Spleen (tissue), 11 donors: Measurements from ENCODE around the gene ACVR2B. TPM values are rescaled to one million over a fixed set of nuclear protein-coding genes. Genes with fewer than 3 reads are reported as not detected.
A peak's percentile ranks its signal among the peaks of the same experiment; 100 is the strongest.

ENCODE experiments used
- DNase-seq: peaks from one replicate; pipeline ENCODE4 v3.0.0-alpha.2; 2020
- H3K27ac ChIP-seq, 8 donors: fragments of 200-600 bp; sonication (generic) in 7 of 8; 1 replicate in 4 of 8; 2 replicates in 4 of 8; pipeline versions ENCODE4 v1.5.0 to v1.8.0; 2016 to 2021; ENCODE audit warnings: inconsistent platforms in 4 of 8, mild to moderate bottlenecking in 4 of 8, moderate library complexity in 1 of 8
- H3K27me3 ChIP-seq, 7 donors: fragments of 200-600 bp; sonication (generic) in 6 of 7; replicated peaks in 1 of 7; 1 replicate in 4 of 7; 2 replicates in 3 of 7; pipeline versions ENCODE4 v1.5.0 to v1.8.0; 2016 to 2021; ENCODE audit warnings: inconsistent platforms in 3 of 7, mild to moderate bottlenecking in 1 of 7
- H3K36me3 ChIP-seq, 6 donors: fragments of 200-600 bp; sonication (generic) in 5 of 6; 1 replicate in 4 of 6; 2 replicates in 2 of 6; pipeline versions ENCODE4 v1.5.0 to v1.8.0; 2016 to 2021; ENCODE audit warnings: inconsistent platforms in 2 of 6
- H3K4me1 ChIP-seq, 6 donors: fragments of 200-600 bp; sonication (generic) in 5 of 6; 1 replicate in 3 of 6; 2 replicates in 3 of 6; pipeline versions ENCODE4 v1.5.0 to v1.8.0; 2016 to 2021; ENCODE audit warnings: inconsistent platforms in 3 of 6
- H3K4me3 ChIP-seq, 8 donors: fragments of 200-600 bp; sonication (generic) in 7 of 8; 1 replicate in 4 of 8; 2 replicates in 4 of 8; pipeline versions ENCODE4 v1.5.0 to v1.8.0; 2016 to 2021; ENCODE audit warnings: inconsistent platforms in 4 of 8, mild to moderate bottlenecking in 4 of 8, moderate library complexity in 2 of 8
- H3K9me3 ChIP-seq, 8 donors: fragments of 200-600 bp; sonication (generic) in 7 of 8; 1 replicate in 4 of 8; 2 replicates in 4 of 8; pipeline versions ENCODE4 v1.5.0 to v1.8.0; 2016 to 2021; ENCODE audit warnings: inconsistent platforms in 4 of 8
- CTCF ChIP-seq, 11 experiments: fragments of 200-600 bp in 7 of 11; fragments of 450-650 bp in 4 of 11; sonication (generic) in 4 of 11; IDR thresholded peaks in 8 of 11; conservative IDR thresholded peaks in 3 of 11; 1 replicate in 7 of 11; 2 replicates in 4 of 11; pipeline versions ENCODE4 v1.4.0 to v1.8.0; 2016 to 2021; ENCODE audit warnings: antibody characterized with exemption in 11 of 11, inconsistent platforms in 4 of 11, mild to moderate bottlenecking in 1 of 11
- POLR2A ChIP-seq, 3 donors: fragments of 450-650 bp; IDR thresholded peaks; one replicate each; pipeline ENCODE4 v1.5.1; 2017; ENCODE audit warnings: antibody characterized with exemption in 3 of 3, mild to moderate bottlenecking in 1 of 3
- POLR2AphosphoS5 ChIP-seq, 3 donors: sonication (generic); formaldehyde crosslinking; IDR thresholded peaks; one replicate each; pipeline ENCODE4 v1.5.1; 2017; ENCODE audit warnings: antibody characterized with exemption in 3 of 3
- WGBS, 5 donors: extraction: QIAGEN DNeasy Blood & Tissue Kit in 3 of 5; methylation state at CpG; one replicate each; pipeline versions ENCODE4 v1.1.5 to v1.1.7; 2013 to 2018; 5-methylcytosine and 5-hydroxymethylcytosine counted together
- intact Hi-C: fragments of 100-400 bp; cut with DNase I; formaldehyde crosslinking; loops from one replicate; pipeline ENCODE4 v1.15.0; 2023; ENCODE audit warnings: low total_unique reads
- polyA plus RNA-seq, 3 donors: library from polyadenylated mRNA; stranded (reverse); fragments of 200-250 nt; gene quantifications; one replicate each; pipeline ENCODE4 v1.2.1, GENCODE V29; 2013
- total RNA-seq, 7 donors: library from RNA; depleted of rRNA in 3 of 7; stranded (reverse); fragments of >200 nt in 3 of 7; fragmentation: NEBNext Ultra II Directional in 4 of 7; extraction: Animal tissue kit (Norgen Biotek cat#: 25700) in 4 of 7; gene quantifications; one replicate each; pipeline versions ENCODE4 v1.1.0 to v1.2.1, GENCODE V29; 2016 to 2021
- donor health status: healthy with polysubstance abuse.
- donor health status: DM: no; HTN: no; CAD: no; lungs with moderate emphysema.
- donor health status: DM: no; HTN: no; CAD: no.
- donor health status: Bipolar disorder and iron deficiency.
- donor health status: healthy.
- donor health status: DM: no; HTN: no; CAD: no.
- donor health status: DM: yes; HTN: yes; CAD: no.

ACVR2B gene
- total and polyA plus RNA-seq, 10 donors, result 0.28 to 8.4 (median 4.8) TPM

GRCh38 chr3:38478901-38479300, 25.2 kb downstream of the ACVR2B start:
- TF ChIP-seq CTCF (IDR thresholded peaks at IDR 0.05 in 8 of 11, conservative IDR thresholded peaks at IDR 0.05 in 3 of 11), result no peak
- no peak for TF ChIP-seq POLR2AphosphoS5 (IDR thresholded peaks at IDR 0.05)
- no peak for TF ChIP-seq POLR2A (IDR thresholded peaks at IDR 0.05)
- intact Hi-C loops, result loop anchor here (2.0 kb wide), 1 partner anchor 132 kb away; the partner anchor contains the start of gene XYLB
- H3K27me3 ChIP-seq, result no peaks in the 10 kb centered on the region
- no peak overlapping the region for H3K27ac ChIP-seq
- 88 to 96% (median 92%) methylated on average over 2 to 9 of the region's 9 CpGs for WGBS, 5 donors
- no peaks in the 10 kb centered on the region for H3K4me1 ChIP-seq
- no peak overlapping the region for H3K4me3 ChIP-seq
- H3K9me3 ChIP-seq, result no peaks in the 10 kb centered on the region
- no peak for DNase-seq
- H3K36me3 ChIP-seq, result peaks cover 0 to 56% (median 33%) of the 10 kb centered on the region in 6 donors

GRCh38 chr3:38479431-38480092, 25.9 kb downstream of the ACVR2B start:
- H3K36me3 ChIP-seq, result peaks cover 0 to 60% (median 33%) of the 10 kb centered on the region in 6 donors
- 64 to 80% (median 76%) methylated on average over 6 to 10 of the region's 10 CpGs for WGBS, 5 donors
- DNase-seq, result no peak
- intact Hi-C loops, result loop anchor here (2.0 to 5.0 kb wide), 2 partner anchors 133 to 362 kb away; partner anchors contain the start of gene XYLB
- no peaks in the 10 kb centered on the region for H3K27me3 ChIP-seq
- no peak overlapping the region for H3K4me3 ChIP-seq
- no peak overlapping the region for H3K27ac ChIP-seq
- TF ChIP-seq POLR2AphosphoS5 (IDR thresholded peaks at IDR 0.05) (no peak), CTCF (IDR thresholded peaks at IDR 0.05 in 8 of 11, conservative IDR thresholded peaks at IDR 0.05 in 3 of 11) (peak; percentile 58 to 83 (median 74))
- no peaks in the 10 kb centered on the region for H3K4me1 ChIP-seq
- no peaks in the 10 kb centered on the region for H3K9me3 ChIP-seq

- H3K4me1 ChIP-seq, result no peaks in the 10 kb centered on the region
- H3K27me3 ChIP-seq, result no peaks in the 10 kb centered on the region
- no peak overlapping the region for H3K27ac ChIP-seq
- DNase-seq, result no peak
- peaks cover 0 to 60% (median 33%) of the 10 kb centered on the region in 6 donors for H3K36me3 ChIP-seq
- H3K4me3 ChIP-seq, result no peak overlapping the region
- intact Hi-C loops, result loop anchor here (5.0 kb wide), 1 partner anchor 363 kb away; no protein-coding TSS in a partner anchor
- H3K9me3 ChIP-seq, result no peaks in the 10 kb centered on the region
- WGBS, 5 donors, result 63 to 79% (median 74%) methylated on average over 3 of the region's 3 CpGs
- TF ChIP-seq POLR2AphosphoS5 (IDR thresholded peaks at IDR 0.05) (no peak), CTCF (IDR thresholded peaks at IDR 0.05 in 8 of 11, conservative IDR thresholded peaks at IDR 0.05 in 3 of 11) (peak in 2 of 11 experiments; percentile 21 to 52), POLR2A (IDR thresholded peaks at IDR 0.05) (no peak)
These were observed 26.4 kb downstream of the ACVR2B start for GRCh38 chr3:38480093-38480445.

- no peaks in the 10 kb centered on the region for H3K27me3 ChIP-seq
- WGBS, 5 donors, result 80 to 95% (median 91%) methylated on average over 1 to 2 of the region's 2 CpGs
- no peaks in the 10 kb centered on the region for H3K4me1 ChIP-seq
- H3K27ac ChIP-seq, result no peak overlapping the region
- H3K4me3 ChIP-seq, result no peak overlapping the region
- no peak for DNase-seq
- H3K36me3 ChIP-seq, result peaks cover 0 to 60% (median 33%) of the 10 kb centered on the region in 6 donors
- intact Hi-C loops, result loop anchor here (5.0 kb wide), 1 partner anchor 364 kb away; no protein-coding TSS in a partner anchor
- no peaks in the 10 kb centered on the region for H3K9me3 ChIP-seq
- TF ChIP-seq CTCF (IDR thresholded peaks at IDR 0.05 in 8 of 11, conservative IDR thresholded peaks at IDR 0.05 in 3 of 11) (no peak), POLR2AphosphoS5 (IDR thresholded peaks at IDR 0.05) (no peak)
These were observed 27.2 kb downstream of the ACVR2B start for GRCh38 chr3:38480930-38481329.
